NCI-H2029 treated with DMSO at 0.1 percent for 48 hours (cell line): ENCODE measurements around the gene SFSWAP.

Source experiments
- DNase-seq: peaks from one replicate; lab custom pipeline; 2025; lab: John Stamatoyannopoulos, UW

SFSWAP gene

GRCh38 chr12:131817241-131817640 is 106.4 kb downstream of the SFSWAP start:
- no peak for DNase-seq

- DNase-seq: no peak
These were observed 108.1 kb downstream of the SFSWAP start for GRCh38 chr12:131818821-131819585.

- no peak for DNase-seq
These were observed 113.6 kb downstream of the SFSWAP start for GRCh38 chr12:131824450-131824849.

- no peak for DNase-seq
These were observed 114.4 kb downstream of the SFSWAP start for GRCh38 chr12:131825146-131825892.

GRCh38 chr12:131826097-131826928 is 115.4 kb downstream of the SFSWAP start:
- DNase-seq: no peak

GRCh38 chr12:131827961-131828534 is 117.2 kb downstream of the SFSWAP start, which contains the start of gene MMP17:
Gene MMP17 (plus strand): TSS chr12:131828393. CDS start chr12:131828495, 102 bp downstream.
- DNase-seq: no peak

- DNase-seq: no peak
These were observed 117.9 kb downstream of the SFSWAP start for GRCh38 chr12:131828671-131829355.

- DNase-seq: no peak
These were observed 118.5 kb downstream of the SFSWAP start for GRCh38 chr12:131829356-131829747.

GRCh38 chr12:131829791-131830334 is 119.0 kb downstream of the SFSWAP start:
- no peak for DNase-seq

GRCh38 chr12:131830335-131830913 is 119.5 kb downstream of the SFSWAP start:
- no peak for DNase-seq

- no peak for DNase-seq
These were observed 120.2 kb downstream of the SFSWAP start for GRCh38 chr12:131830914-131831571.

GRCh38 chr12:131831635-131832041 is 120.7 kb downstream of the SFSWAP start:
- DNase-seq: no peak

- DNase-seq: no peak
These were observed 121.7 kb downstream of the SFSWAP start for GRCh38 chr12:131832321-131833231.

GRCh38 chr12:131833288-131833895 is 122.5 kb downstream of the SFSWAP start:
- DNase-seq: no peak

GRCh38 chr12:131833896-131834641 is 123.2 kb downstream of the SFSWAP start:
- no peak for DNase-seq

GRCh38 chr12:131834798-131835615 is 124.1 kb downstream of the SFSWAP start:
- no peak for DNase-seq

- no peak for DNase-seq
These were observed 124.8 kb downstream of the SFSWAP start for GRCh38 chr12:131835616-131836171.
